ENCODE results near the gene JARID2.

JARID2 gene

DNA sequence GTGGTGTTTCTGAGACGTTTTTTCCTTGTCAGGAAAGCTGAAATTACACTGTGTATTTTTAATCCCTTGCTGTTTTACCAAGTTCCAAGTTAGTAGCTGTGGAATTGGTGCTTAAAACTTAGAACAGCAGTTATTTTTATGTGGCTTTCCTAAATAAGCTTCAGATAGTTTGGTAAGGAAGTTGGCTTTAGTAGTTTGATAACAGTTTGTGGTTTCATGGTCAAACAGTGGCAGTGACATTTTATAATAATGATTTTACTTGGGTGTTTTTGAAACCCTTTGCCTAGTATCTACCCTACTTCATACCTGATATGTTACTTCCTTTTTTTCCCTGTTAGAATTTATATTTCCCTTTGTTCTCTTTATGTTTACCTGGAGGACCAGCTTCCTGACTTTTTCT is 164.9 kb downstream of the JARID2 start:
- DNase-seq = no peak
- H3K4me2 ChIP-seq (ENCODE audit: low read depth, low read length) = no peak overlapping the region
- H3K9me2 ChIP-seq (replicated peaks; ENCODE audit: insufficient read depth, low read length) = no peaks in the 10 kb centered on the region
- no peaks in the 10 kb centered on the region for H3K27me3 ChIP-seq (replicated peaks; ENCODE audit: insufficient read depth, low read length)
- no peaks in the 10 kb centered on the region for H3K9me3 ChIP-seq (replicated peaks; ENCODE audit: insufficient read depth, low read length)
- no peak overlapping the region for H2AFZ ChIP-seq (ENCODE audit: low read length)
- no peak overlapping the region for H3K4me3 ChIP-seq (ENCODE audit: low read length)
- H3K79me2 ChIP-seq (ENCODE audit: low read length) = peaks cover 66% of the 10 kb centered on the region
- 0 out of 2 replicates have a peak, but pooled peaks cover 8% of the 10 kb centered on the region for H3K4me1 ChIP-seq (ENCODE audit: low read length)
- TF ChIP-seq, protein P1, sequence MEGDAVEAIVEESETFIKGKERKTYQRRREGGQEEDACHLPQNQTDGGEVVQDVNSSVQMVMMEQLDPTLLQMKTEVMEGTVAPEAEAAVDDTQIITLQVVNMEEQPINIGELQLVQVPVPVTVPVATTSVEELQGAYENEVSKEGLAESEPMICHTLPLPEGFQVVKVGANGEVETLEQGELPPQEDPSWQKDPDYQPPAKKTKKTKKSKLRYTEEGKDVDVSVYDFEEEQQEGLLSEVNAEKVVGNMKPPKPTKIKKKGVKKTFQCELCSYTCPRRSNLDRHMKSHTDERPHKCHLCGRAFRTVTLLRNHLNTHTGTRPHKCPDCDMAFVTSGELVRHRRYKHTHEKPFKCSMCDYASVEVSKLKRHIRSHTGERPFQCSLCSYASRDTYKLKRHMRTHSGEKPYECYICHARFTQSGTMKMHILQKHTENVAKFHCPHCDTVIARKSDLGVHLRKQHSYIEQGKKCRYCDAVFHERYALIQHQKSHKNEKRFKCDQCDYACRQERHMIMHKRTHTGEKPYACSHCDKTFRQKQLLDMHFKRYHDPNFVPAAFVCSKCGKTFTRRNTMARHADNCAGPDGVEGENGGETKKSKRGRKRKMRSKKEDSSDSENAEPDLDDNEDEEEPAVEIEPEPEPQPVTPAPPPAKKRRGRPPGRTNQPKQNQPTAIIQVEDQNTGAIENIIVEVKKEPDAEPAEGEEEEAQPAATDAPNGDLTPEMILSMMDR (IDR thresholded peaks at IDR 0.05; ENCODE audit: low read length) = no peak
- TF ChIP-seq EZH2 (optimal IDR thresholded peaks at IDR 0.05; ENCODE audit: low read depth, low read length) (no peak), EZH2phosphoT487 (IDR thresholded peaks at IDR 0.05; ENCODE audit: low read length) (no peak)
- no peak overlapping the region for H3K9ac ChIP-seq (ENCODE audit: low read length)
- H3K27ac ChIP-seq (ENCODE audit: low read length) = no peak overlapping the region
- no peaks in the 10 kb centered on the region for H3K36me3 ChIP-seq (replicated peaks; ENCODE audit: insufficient read depth, low read length)
- no peaks in the 10 kb centered on the region for H3F3A ChIP-seq (ENCODE audit: insufficient read depth, low read length)
- H4K20me1 ChIP-seq (ENCODE audit: insufficient read depth, low read length) = 0 out of 2 replicates have a peak, but pooled peaks cover 5% of the 10 kb centered on the region

DNA sequence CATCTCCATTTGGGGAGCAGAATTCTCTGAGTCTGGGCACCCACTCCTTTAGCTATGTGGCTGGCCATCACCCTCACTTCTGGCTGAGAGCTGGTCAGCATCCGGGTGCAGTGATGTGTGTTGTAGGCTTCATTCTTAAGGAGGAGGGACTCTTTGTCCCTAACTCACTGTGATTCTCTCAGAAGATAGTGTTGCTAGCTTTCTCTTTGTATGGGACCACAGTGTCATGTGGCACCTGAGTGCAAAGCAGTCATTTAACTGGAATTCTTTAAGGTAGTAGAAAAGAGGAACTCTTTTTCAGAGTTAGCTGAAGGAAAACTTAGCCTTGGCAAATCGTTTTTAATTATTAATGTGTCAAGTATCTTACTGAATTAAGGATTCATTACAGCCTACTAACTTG is 165.9 kb downstream of the JARID2 start:
- H4K20me1 ChIP-seq (ENCODE audit: insufficient read depth, low read length) = 0 out of 2 replicates have a peak, but pooled peaks cover 3% of the 10 kb centered on the region
- no peak overlapping the region for H3K27ac ChIP-seq (ENCODE audit: low read length)
- H3K79me2 ChIP-seq (ENCODE audit: low read length) = peaks cover 57% of the 10 kb centered on the region

GRCh38 chr6:15412767-15413166 is 166.9 kb downstream of the JARID2 start:
- H3K4me1 ChIP-seq (ENCODE audit: low read length) = 0 out of 2 replicates have a peak, but pooled peaks cover 8% of the 10 kb centered on the region
- no peak overlapping the region for H3K4me2 ChIP-seq (ENCODE audit: low read depth, low read length)
- no peaks in the 10 kb centered on the region for H3K9me3 ChIP-seq (replicated peaks; ENCODE audit: insufficient read depth, low read length)
- H3K36me3 ChIP-seq (replicated peaks; ENCODE audit: insufficient read depth, low read length) = no peaks in the 10 kb centered on the region
- DNase-seq = no peak
- H3K9ac ChIP-seq (ENCODE audit: low read length) = no peak overlapping the region
- H3K27me3 ChIP-seq (replicated peaks; ENCODE audit: insufficient read depth, low read length) = no peaks in the 10 kb centered on the region
- no peak overlapping the region for H2AFZ ChIP-seq (ENCODE audit: low read length)
- H3K9me2 ChIP-seq (replicated peaks; ENCODE audit: insufficient read depth, low read length) = no peaks in the 10 kb centered on the region
- H3K4me3 ChIP-seq (ENCODE audit: low read length) = no peak overlapping the region
- H3F3A ChIP-seq (ENCODE audit: insufficient read depth, low read length) = no peaks in the 10 kb centered on the region
- TF ChIP-seq EZH2phosphoT487 (IDR thresholded peaks at IDR 0.05; ENCODE audit: low read length) (no peak), EZH2 (optimal IDR thresholded peaks at IDR 0.05; ENCODE audit: low read depth, low read length) (no peak)
- TF ChIP-seq, protein P1 (IDR thresholded peaks at IDR 0.05; ENCODE audit: low read length) = no peak
- H3K27ac ChIP-seq (ENCODE audit: low read length) = no peak overlapping the region
- no peaks in the 10 kb centered on the region for H4K20me1 ChIP-seq (ENCODE audit: insufficient read depth, low read length)
- H3K79me2 ChIP-seq (ENCODE audit: low read length) = peaks cover 56% of the 10 kb centered on the region

More for the DNA sequence above, 165.9 kb downstream of the JARID2 start:
- Histone ChIP-seq H3K9me3 (replicated peaks; ENCODE audit: insufficient read depth, low read length) (no peaks in the 10 kb centered on the region), H2AFZ (ENCODE audit: low read length) (no peak overlapping the region), H3F3A (ENCODE audit: insufficient read depth, low read length) (no peaks in the 10 kb centered on the region), H3K27me3 (replicated peaks; ENCODE audit: insufficient read depth, low read length) (no peaks in the 10 kb centered on the region), H3K4me2 (ENCODE audit: low read depth, low read length) (no peak overlapping the region), H3K9ac (ENCODE audit: low read length) (no peak overlapping the region), H3K36me3 (replicated peaks; ENCODE audit: insufficient read depth, low read length) (no peaks in the 10 kb centered on the region), H3K9me2 (replicated peaks; ENCODE audit: insufficient read depth, low read length) (no peaks in the 10 kb centered on the region), H3K4me1 (ENCODE audit: low read length) (0 out of 2 replicates have a peak, but pooled peaks cover 8% of the 10 kb centered on the region), H3K4me3 (ENCODE audit: low read length) (no peak overlapping the region)
- no peak for DNase-seq
- TF ChIP-seq, protein P1 (IDR thresholded peaks at IDR 0.05; ENCODE audit: low read length) = no peak
- TF ChIP-seq EZH2 (optimal IDR thresholded peaks at IDR 0.05; ENCODE audit: low read depth, low read length) = no peak
- no peak for TF ChIP-seq EZH2phosphoT487 (IDR thresholded peaks at IDR 0.05; ENCODE audit: low read length)
